H1 (cell line): ENCODE data around the gene TNIK. TPM values are rescaled to one million over a fixed set of nuclear protein-coding genes. Genes with fewer than 3 reads are reported as not detected.

ENCODE experiments used
- BRCA1 ChIP-seq: IDR thresholded peaks from 2 replicates; pipeline ENCODE4 v1.6.1; 2012; ENCODE audit warnings: low read depth, low read length, improper control_type of control experiment
- CBX5 ChIP-seq: fragments of 300-800, 300-1000 bp; sonication (generic); IDR thresholded peaks from 2 replicates; pipeline ENCODE4 v1.7.1; 2016; ENCODE audit warnings: antibody characterized with exemption, low read length, low read depth
- CHD7 ChIP-seq: fragments of 300-600 bp; sonication (generic); IDR thresholded peaks from 2 replicates; pipeline ENCODE4 v1.7.1; 2012; ENCODE audit warnings: low read length, moderate library complexity, mild to moderate bottlenecking, inconsistent platforms; ENCODE audit not compliant: insufficient replicate concordance
- CTBP2 ChIP-seq: IDR thresholded peaks from 2 replicates; pipeline ENCODE4 v1.7.0; 2011; ENCODE audit warnings: borderline replicate concordance, mild to moderate bottlenecking, moderate library complexity, mixed read lengths, low read length; ENCODE audit not compliant: insufficient read depth, insufficient read length
- FOSL1 ChIP-seq: IDR thresholded peaks from 2 replicates; pipeline ENCODE4 v1.6.1; 2011; ENCODE audit warnings: mild to moderate bottlenecking, low read depth, low read length, moderate library complexity; ENCODE audit not compliant: insufficient read depth
- JUN ChIP-seq: IDR thresholded peaks from 2 replicates; pipeline ENCODE4 v1.6.1; 2011; ENCODE audit warnings: low read depth, mild to moderate bottlenecking, improper control_type of control experiment, low read length
- SIX5 ChIP-seq: IDR thresholded peaks from 2 replicates; pipeline ENCODE4 v1.6.1; 2011; ENCODE audit warnings: mild to moderate bottlenecking, low read depth, low read length
- SUZ12 ChIP-seq: fragments of 200-600 bp; sonication (generic); IDR thresholded peaks from 2 replicates; pipeline ENCODE4 v1.6.1; 2012; ENCODE audit warnings: mild to moderate bottlenecking, inconsistent platforms, low read length, moderate library complexity, mixed read lengths
- TAF1 ChIP-seq: IDR thresholded peaks from 2 replicates; pipeline ENCODE4 v1.6.1; 2011; ENCODE audit warnings: mild to moderate bottlenecking, low read depth, low read length
- USF2 ChIP-seq: IDR thresholded peaks from 2 replicates; pipeline ENCODE4 v1.6.1; 2011; ENCODE audit warnings: low read length, improper control_type of control experiment
- ZNF274 ChIP-seq: IDR thresholded peaks from 2 replicates; pipeline ENCODE4 v1.7.0; 2012; ENCODE audit warnings: low read length, borderline replicate concordance; ENCODE audit errors: extremely low read depth
- polyA plus RNA-seq, 7 experiments: library from polyadenylated mRNA; depleted of rRNA in 3 of 7; stranded (reverse) in 5 of 7; unstranded in 2 of 7; fragments of >200 nt in 5 of 7; fragments of 200-250 nt in 2 of 7; gene quantifications; 1 replicate in 5 of 7; 2 replicates in 1 of 7; 4 replicates in 1 of 7; pipeline versions ENCODE4 v1.2.1 to v1.2.3, GENCODE V29; 2011 to 2013; ENCODE audit warnings: missing spikeins in 2 of 7, mixed read lengths in 2 of 7
- total RNA-seq: library from RNA; stranded (reverse); fragmentation: NEBNext Ultra II Directional; extraction: Animal tissue kit (Norgen Biotek cat#: 25700); gene quantifications from 2 replicates; pipeline ENCODE4 v1.2.1, GENCODE V29; 2021

Gene TNIK
- total and polyA plus RNA-seq, 2 of the 8 experiments (the other 6 are each of a cell fraction or from before 2014, with no cell fraction given) = 7.4 to 42.0 TPM

- TF ChIP-seq CHD7 = no peak
- TF ChIP-seq CBX5 = no peak
- TF ChIP-seq SUZ12 = no peak
- no peak for TF ChIP-seq CTBP2
- TF ChIP-seq SIX5 = no peak
- no peak for TF ChIP-seq JUN
- TF ChIP-seq ZNF274 = no peak
- no peak for TF ChIP-seq FOSL1
- no peak for TF ChIP-seq BRCA1
- TF ChIP-seq USF2 = no peak
- no peak for TF ChIP-seq TAF1
Measured at GRCh38 chr3:171125010-171125409, 335.2 kb downstream of the TNIK start (continued).
